HepG2 (cell line): ENCODE measurements around the gene NCBP1. TPM values are rescaled to one million over a fixed set of nuclear protein-coding genes. Genes with fewer than 3 reads are reported as not detected.

Experiments
- ATAC-seq: fragments of 200-7000 bp; cut with Tn5 transposase; 3 replicates; pipeline ENCODE4 v1.9.1; 2020; ENCODE audit warnings: mild to moderate bottlenecking, moderate library complexity
- BruUV-seq: library from RNA; stranded (reverse); fragments of 400-500 nt; replicated peaks from 2 replicates; lab custom pipeline; 2021; lab: Mats Ljungman, UMichigan
- CTCF ChIA-PET: fragments of 300-600 bp; formaldehyde crosslinking; extraction: SDS; loops from one replicate; lab custom pipeline; 2021; ENCODE audit warnings: low total read pairs, inconsistent platforms, low intra/inter-chr PET ratio; lab: Yijun Ruan, JAX
- POLR2A ChIA-PET: fragments of 350-600 bp; sonication (Branson Sonifier 250); formaldehyde crosslinking; loops from one replicate; lab custom pipeline; 2020; ENCODE audit warnings: antibody characterized with exemption, inconsistent platforms; lab: Yijun Ruan, JAX
- DNase-seq: peaks from one replicate; pipeline ENCODE4 v3.0.0-alpha.2; 2015; ENCODE audit warnings: low spot score
- FAIRE-seq: peaks from 3 replicates; lab custom pipeline; 2011; peaks lifted over from hg19 to GRCh38; lab: Jason Lieb, UNC
- H2AFZ ChIP-seq: one replicate; pipeline ENCODE4 v1.6.1; 2011; ENCODE audit warnings: low read length, inconsistent platforms
- H3K27ac ChIP-seq: fragments of 300-600 bp; 3 replicates; pipeline ENCODE4 v1.8.0; 2011; ENCODE audit warnings: mixed run types, mild to moderate bottlenecking, mixed read lengths, low read length, inconsistent platforms; ENCODE audit not compliant: insufficient read depth; ENCODE audit errors: extremely low read length
- H3K27me3 ChIP-seq, 2 experiments: fragments of 200-600 bp in 1 of 2; 2 replicates in 1 of 2; 3 replicates in 1 of 2; pipeline versions ENCODE4 v1.6.0 to v1.8.0; 2011; ENCODE audit warnings: low read length in 2 of 2, mild to moderate bottlenecking in 2 of 2, moderate library complexity in 2 of 2, inconsistent platforms in 1 of 2; ENCODE audit not compliant: insufficient read depth in 2 of 2, control insufficient read depth in 1 of 2
- H3K36me3 ChIP-seq, 2 experiments: fragments of 200-600 bp in 1 of 2; replicated peaks in 1 of 2; 2 replicates in 1 of 2; 3 replicates in 1 of 2; pipeline versions ENCODE4 v1.5.1 to v1.8.0; 2011; ENCODE audit warnings: low read length in 2 of 2, inconsistent platforms in 1 of 2; ENCODE audit not compliant: insufficient read depth in 2 of 2, control insufficient read depth in 1 of 2
- H3K4me1 ChIP-seq: 2 replicates; pipeline ENCODE4 v1.5.1; 2012; ENCODE audit warnings: low read length, inconsistent platforms; ENCODE audit not compliant: insufficient read depth
- H3K4me2 ChIP-seq: 2 replicates; pipeline ENCODE4 v1.6.0; 2011; ENCODE audit warnings: low read depth, low read length, inconsistent platforms
- H3K4me3 ChIP-seq, 3 experiments: fragments of 200-600 bp in 1 of 3; sonication (generic), shearing (Covaris generic) in 1 of 3; replicated peaks in 1 of 3; 2 replicates each; pipeline ENCODE4 v1.5.1; 2011 to 2016; ENCODE audit warnings: low read length in 3 of 3, inconsistent platforms in 2 of 3, low read depth in 2 of 3, mild to moderate bottlenecking in 2 of 3, control low read depth in 1 of 3, mixed read lengths in 1 of 3; ENCODE audit not compliant: insufficient read depth in 1 of 3
- H3K79me2 ChIP-seq: one replicate; pipeline ENCODE4 v1.6.1; 2011; ENCODE audit warnings: low read length, inconsistent platforms; ENCODE audit not compliant: insufficient read depth
- H3K9ac ChIP-seq: 2 replicates; pipeline ENCODE4 v1.6.0; 2011; ENCODE audit warnings: mild to moderate bottlenecking, low read depth, low read length, inconsistent platforms; ENCODE audit not compliant: insufficient read depth
- H3K9me3 ChIP-seq: 2 replicates; pipeline ENCODE4 v1.5.1; 2012; ENCODE audit warnings: mild to moderate bottlenecking, low read length
- H4K20me1 ChIP-seq: 2 replicates; pipeline ENCODE4 v1.6.0; 2011; ENCODE audit warnings: inconsistent platforms, mild to moderate bottlenecking, low read length, moderate library complexity; ENCODE audit not compliant: insufficient read depth
- AKNA ChIP-seq: sonication (generic); formaldehyde crosslinking; IDR thresholded peaks from 2 replicates; pipeline ENCODE4 v1.4.0; 2020; ENCODE audit warnings: missing genetic modification reagents, borderline replicate concordance
- DMAP1 ChIP-seq: IDR thresholded peaks from 2 replicates; pipeline ENCODE4 v1.6.1; 2016
- MTF2 ChIP-seq: sonication (generic); formaldehyde crosslinking; IDR thresholded peaks from 2 replicates; pipeline ENCODE4 v1.5.0; 2020; ENCODE audit warnings: missing genetic modification reagents, borderline replicate concordance
- SRY ChIP-seq: sonication (generic); formaldehyde crosslinking; IDR thresholded peaks from 2 replicates; pipeline ENCODE4 v1.8.0; 2022; ENCODE audit warnings: mild to moderate bottlenecking, missing genetic modification reagents
- TCF12 ChIP-seq, 2 experiments: fragments of 450-650 bp in 1 of 2; sonication (generic) in 1 of 2; formaldehyde crosslinking in 1 of 2; IDR thresholded peaks; 2 replicates each; pipeline versions ENCODE4 v1.6.1 to v1.8.0; 2017 to 2022; ENCODE audit warnings: antibody characterized with exemption in 1 of 2, mild to moderate bottlenecking in 1 of 2, missing genetic modification reagents in 1 of 2, moderate library complexity in 1 of 2
- ZNF230 ChIP-seq: sonication (generic); formaldehyde crosslinking; IDR thresholded peaks from 2 replicates; pipeline ENCODE4 v1.4.0; 2020; ENCODE audit warnings: mild to moderate bottlenecking, missing genetic modification reagents
- ZNF235 ChIP-seq: sonication (generic); formaldehyde crosslinking; IDR thresholded peaks from 2 replicates; pipeline ENCODE4 v1.8.1; 2023; ENCODE audit warnings: mild to moderate bottlenecking, missing genetic modification reagents, borderline replicate concordance
- ZNF547 ChIP-seq: sonication (generic); formaldehyde crosslinking; IDR thresholded peaks from 2 replicates; pipeline ENCODE4 v1.5.1; 2020; ENCODE audit warnings: mild to moderate bottlenecking, missing genetic modification reagents
- WGBS: methylation state at CpG from one replicate; pipeline ENCODE4 v1.1.6; 2017; ENCODE audit warnings: low lambda C conversion rate; 5-methylcytosine and 5-hydroxymethylcytosine counted together
- in situ Hi-C: cut with HindIII; loops from 2 replicates; pipeline ENCODE4 v1.10.0; 2017; ENCODE audit warnings: low pct_unique_long_range_greater_than_20kb; ENCODE audit not compliant: extremely low pct_ligation_motif_present
- intact Hi-C: fragments of 100-400 bp; cut with micrococcal nuclease; formaldehyde crosslinking; loops from one replicate; pipeline ENCODE4 v1.10.0; 2022; ENCODE audit not compliant: unreplicated experiment
- polyA plus RNA-seq, 8 experiments: library from polyadenylated mRNA; depleted of rRNA in 3 of 8; stranded (reverse) in 7 of 8; unstranded in 1 of 8; fragments of >200 nt; fragmentation: Illumina TruSeq in 4 of 8; extraction: Trizol in 4 of 8; gene quantifications; 2 replicates each; pipeline versions ENCODE4 v1.2.1 to v1.2.3, GENCODE V29; 2011 to 2016; ENCODE audit warnings: low read depth in 4 of 8, missing spikeins in 1 of 8, mixed read lengths in 1 of 8; ENCODE audit not compliant: insufficient read depth in 1 of 8
- total RNA-seq, 5 experiments: library from RNA; depleted of rRNA; stranded (reverse); fragments of >200 nt; fragmentation: Illumina TruSeq; extraction: Trizol; gene quantifications; 2 replicates each; pipeline ENCODE4 v1.2.3, GENCODE V29; 2016; ENCODE audit warnings: low read depth in 1 of 5
- TF ChIP-seq, protein P1 (sequence below): sonication (generic); formaldehyde crosslinking; IDR thresholded peaks from 2 replicates; pipeline ENCODE4 v1.8.1; 2023; ENCODE audit warnings: mild to moderate bottlenecking, missing genetic modification reagents
- TF ChIP-seq, protein P2 (sequence below), 2 experiments: sonication (generic) in 1 of 2; formaldehyde crosslinking in 1 of 2; IDR thresholded peaks; 2 replicates each; pipeline versions ENCODE4 v1.6.1 to v1.9.0; 2014 to 2022; ENCODE audit warnings: antibody characterized with exemption in 1 of 2, borderline replicate concordance in 1 of 2, inconsistent platforms in 1 of 2, low read depth in 1 of 2, missing genetic modification reagents in 1 of 2

Gene NCBP1
- total and polyA plus RNA-seq, 2 of the 13 experiments (the other 11 are each of a cell fraction or from before 2014, with no cell fraction given): 13.3 to 40.2 TPM

DNA sequence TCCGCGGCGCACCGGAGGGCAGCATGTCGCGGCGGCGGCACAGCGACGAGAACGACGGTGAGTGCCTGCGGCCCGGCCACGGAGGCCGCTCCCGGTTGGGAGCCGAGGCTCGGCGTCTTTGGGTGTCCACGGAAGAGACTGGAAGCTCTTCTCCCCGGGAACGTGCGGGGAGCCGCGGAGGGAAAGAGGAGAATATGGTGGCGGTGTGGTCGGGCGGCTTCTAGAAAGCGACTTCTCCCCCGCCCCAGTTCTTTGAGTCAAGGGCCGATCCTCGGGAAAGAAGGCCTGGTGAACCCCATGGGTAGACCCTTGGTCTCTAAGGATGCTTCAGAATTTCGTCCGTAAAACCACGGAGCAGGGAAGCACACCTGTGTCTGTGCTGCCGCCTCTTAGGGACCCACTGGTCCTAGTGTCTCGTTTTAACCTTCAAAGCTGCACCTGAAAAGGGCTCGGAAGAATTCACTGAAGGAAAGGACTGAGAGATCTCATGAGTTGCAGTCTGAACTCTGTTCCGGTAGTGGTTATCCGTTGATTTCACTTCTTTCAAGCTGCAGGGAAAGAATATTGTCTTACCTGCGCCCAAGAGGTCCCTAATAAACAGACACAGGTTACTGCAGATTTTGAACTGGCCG, 354 bp downstream of the NCBP1 start:
- peaks cover 0 to 8% of the 10 kb centered on the region in 2 experiments; a peak in 1 of 5 replicates for H3K27me3 ChIP-seq
- peak overlapping the region; percentile 98 for H3K27ac ChIP-seq
- peak overlapping the region; percentile 82 to 89 (median 89) for H3K4me3 ChIP-seq
- ATAC-seq (peak; percentile 4), FAIRE-seq (no peak), DNase-seq (peak; percentile 3)
- in situ Hi-C loops (no loop called here), intact Hi-C loops (loop anchor here (10.0 kb wide), 1 partner anchor 351 kb away; the partner anchor contains the start of gene ANP32B)
- peaks cover 54% of the 10 kb centered on the region for H3K4me1 ChIP-seq
- H3K9me3 ChIP-seq: no peaks in the 10 kb centered on the region
- BruUV-seq: no TSS peak
- peaks cover 78% of the 10 kb centered on the region for H3K79me2 ChIP-seq
- no peaks in the 10 kb centered on the region for H3K36me3 ChIP-seq
- POLR2A ChIA-PET: interaction anchor here (1.1 to 2.5 kb wide), 20 partner anchors 9 to 780 kb away, joined by 3 to 20 read pairs (median 7); partner anchors contain the start of genes ANP32B, NANS, TDRD7 and TRMO
- H2AFZ ChIP-seq: no peak overlapping the region
- H3K9ac ChIP-seq: peak overlapping the region; percentile 97
- H4K20me1 ChIP-seq: peaks cover 8% of the 10 kb centered on the region
- CTCF ChIA-PET: no interaction called here
- peak overlapping the region; percentile 72 for H3K4me2 ChIP-seq
- WGBS: 1% methylated on average over 25 of the region's 43 CpGs
- 0 out of 2 replicates have a peak, but pooled peaks have one; percentile 49 for TF ChIP-seq SRY (CRISPR knock-in tag)
- 0 out of 2 replicates have a peak, but pooled peaks have one; percentile 22 for TF ChIP-seq DMAP1 (CRISPR knock-in tag)
- TF ChIP-seq TCF12 (IDR thresholded peaks at IDR 0.05): no peak
- peak; percentile 87; the same call in 1 of the 2 replicates for TF ChIP-seq TCF12 (CRISPR knock-in tag; IDR thresholded peaks at IDR 0.05)
- peak; percentile 71; the same call in 1 of the 2 replicates for TF ChIP-seq MTF2 (CRISPR knock-in tag)
- no peak for TF ChIP-seq AKNA
- no peak; the same call in 1 of the 2 replicates for TF ChIP-seq ZNF547
- TF ChIP-seq, protein P1, sequence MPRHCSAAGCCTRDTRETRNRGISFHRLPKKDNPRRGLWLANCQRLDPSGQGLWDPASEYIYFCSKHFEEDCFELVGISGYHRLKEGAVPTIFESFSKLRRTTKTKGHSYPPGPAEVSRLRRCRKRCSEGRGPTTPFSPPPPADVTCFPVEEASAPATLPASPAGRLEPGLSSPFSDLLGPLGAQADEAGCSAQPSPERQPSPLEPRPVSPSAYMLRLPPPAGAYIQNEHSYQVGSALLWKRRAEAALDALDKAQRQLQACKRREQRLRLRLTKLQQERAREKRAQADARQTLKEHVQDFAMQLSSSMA: peak; percentile 81
- TF ChIP-seq ZNF230: 0 out of 2 replicates have a peak, but pooled peaks have one; percentile 39
- TF ChIP-seq, protein P2, sequence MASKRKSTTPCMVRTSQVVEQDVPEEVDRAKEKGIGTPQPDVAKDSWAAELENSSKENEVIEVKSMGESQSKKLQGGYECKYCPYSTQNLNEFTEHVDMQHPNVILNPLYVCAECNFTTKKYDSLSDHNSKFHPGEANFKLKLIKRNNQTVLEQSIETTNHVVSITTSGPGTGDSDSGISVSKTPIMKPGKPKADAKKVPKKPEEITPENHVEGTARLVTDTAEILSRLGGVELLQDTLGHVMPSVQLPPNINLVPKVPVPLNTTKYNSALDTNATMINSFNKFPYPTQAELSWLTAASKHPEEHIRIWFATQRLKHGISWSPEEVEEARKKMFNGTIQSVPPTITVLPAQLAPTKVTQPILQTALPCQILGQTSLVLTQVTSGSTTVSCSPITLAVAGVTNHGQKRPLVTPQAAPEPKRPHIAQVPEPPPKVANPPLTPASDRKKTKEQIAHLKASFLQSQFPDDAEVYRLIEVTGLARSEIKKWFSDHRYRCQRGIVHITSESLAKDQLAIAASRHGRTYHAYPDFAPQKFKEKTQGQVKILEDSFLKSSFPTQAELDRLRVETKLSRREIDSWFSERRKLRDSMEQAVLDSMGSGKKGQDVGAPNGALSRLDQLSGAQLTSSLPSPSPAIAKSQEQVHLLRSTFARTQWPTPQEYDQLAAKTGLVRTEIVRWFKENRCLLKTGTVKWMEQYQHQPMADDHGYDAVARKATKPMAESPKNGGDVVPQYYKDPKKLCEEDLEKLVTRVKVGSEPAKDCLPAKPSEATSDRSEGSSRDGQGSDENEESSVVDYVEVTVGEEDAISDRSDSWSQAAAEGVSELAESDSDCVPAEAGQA (IDR thresholded peaks at IDR 0.05; ENCODE audit: low read depth): no peak
- TF ChIP-seq, protein P2 (CRISPR knock-in tag; IDR thresholded peaks at IDR 0.05; ENCODE audit: borderline replicate concordance): no peak
- 0 out of 2 replicates have a peak, but pooled peaks have one; percentile 80 for TF ChIP-seq ZNF235
